OCI-M1 (cell line): ENCODE results near the gene BAIAP2.
"Not testable (repeated sequence)": the region's sequence is repeated elsewhere in the genome, so short reads cannot be mapped to it uniquely, and the experiment has no call there.

ENCODE experiments used
- DNase-seq: peaks from one replicate; lab custom pipeline; 2025; lab: John Stamatoyannopoulos, UW

BAIAP2 gene

GRCh38 chr17:81021531-81022343, 13.2 kb upstream of the BAIAP2 start:
- no peak for DNase-seq

- no peak for DNase-seq
These were observed 12.6 kb upstream of the BAIAP2 start for GRCh38 chr17:81022344-81022676.

DNA sequence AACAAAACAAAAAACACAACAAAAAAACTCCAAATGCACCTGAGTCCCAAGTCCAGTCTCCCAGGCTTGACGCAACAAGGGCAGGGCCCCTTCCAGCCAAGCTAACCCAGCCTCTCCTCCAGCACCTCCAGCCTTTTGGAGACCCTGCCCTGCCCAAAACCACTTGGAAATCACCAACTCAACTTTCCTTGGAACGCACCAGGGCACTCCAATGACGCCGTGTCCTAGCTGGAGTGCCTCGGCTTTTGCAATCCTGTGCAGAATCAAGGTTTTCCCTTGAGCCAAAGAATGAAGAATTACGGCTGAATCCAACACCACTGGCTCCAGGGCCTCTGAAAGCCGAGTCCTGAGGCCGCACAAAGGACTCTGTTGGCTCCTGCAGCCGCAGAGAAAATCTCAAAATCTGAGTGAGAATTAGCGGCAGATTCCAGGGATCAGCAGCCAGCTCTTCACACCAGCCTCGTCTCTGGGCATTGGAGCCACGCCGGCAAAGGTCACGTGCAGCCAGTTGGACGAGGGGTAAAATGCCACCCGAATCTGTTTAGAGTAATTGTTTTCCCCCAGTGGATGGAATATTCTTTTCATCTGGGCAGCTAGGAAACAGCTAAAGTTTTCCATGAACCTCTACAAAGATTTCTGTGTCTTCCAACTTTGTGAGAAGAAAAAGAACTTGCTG, 9.7 kb upstream of the BAIAP2 start:
- no peak for DNase-seq

DNA sequence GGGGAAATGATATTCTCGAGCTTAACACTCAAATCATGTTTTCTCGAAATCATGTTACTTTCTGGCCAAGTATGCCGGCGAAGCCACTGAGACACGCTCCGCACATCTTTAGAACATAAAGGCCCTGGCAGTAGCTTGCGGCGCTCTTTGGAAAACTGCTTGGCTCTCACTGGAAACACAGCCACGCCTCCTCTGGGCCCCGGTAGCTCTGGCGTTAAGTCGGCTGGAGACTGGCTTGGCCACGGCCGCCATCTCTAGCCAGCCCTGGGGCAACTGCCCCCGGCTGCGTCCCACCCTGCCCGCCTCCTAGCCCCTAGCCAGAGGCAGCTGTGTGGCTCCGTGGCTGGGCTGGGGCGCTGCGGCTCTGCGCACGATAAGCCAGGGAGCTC, 9.2 kb upstream of the BAIAP2 start:
- DNase-seq = no peak

DNA sequence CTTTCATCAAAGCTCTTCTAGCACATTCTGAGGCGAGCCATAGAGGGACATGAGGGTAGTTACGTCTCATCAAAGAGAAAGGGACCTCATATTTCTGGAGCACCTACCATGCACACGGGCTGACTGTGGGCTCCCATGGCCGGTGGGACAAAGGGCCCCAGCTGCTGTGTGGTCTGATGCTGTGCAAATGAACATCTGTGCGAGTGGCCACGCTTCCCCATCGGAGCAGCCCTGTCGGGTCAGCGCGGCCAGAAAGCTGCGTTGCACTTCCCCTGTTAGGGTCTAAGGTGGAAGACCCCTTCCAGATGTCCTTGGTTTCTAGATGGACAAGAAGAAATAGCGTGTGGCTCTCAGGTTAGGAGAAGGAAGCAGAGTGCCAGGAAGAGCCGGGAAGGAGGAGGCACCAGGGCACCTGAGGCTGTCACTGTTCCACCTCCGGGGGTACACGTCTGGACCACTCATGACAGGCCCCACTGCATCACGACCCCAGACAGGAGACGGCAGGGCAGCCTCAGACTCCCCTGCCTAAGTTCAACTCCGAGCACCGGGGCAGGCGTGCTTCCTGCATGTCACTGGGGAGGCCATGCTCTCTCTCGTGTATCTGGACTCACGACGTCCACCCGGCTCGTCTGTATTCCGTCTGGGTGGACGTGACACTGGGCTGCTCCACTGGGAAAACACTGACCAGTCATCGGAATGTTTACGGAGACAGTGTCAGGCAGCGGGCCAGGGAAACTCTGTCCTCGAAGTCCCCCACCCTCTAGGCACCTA, 8.5 kb upstream of the BAIAP2 start:
- DNase-seq = no peak

GRCh38 chr17:81027038-81027437, 7.9 kb upstream of the BAIAP2 start:
- no peak for DNase-seq

GRCh38 chr17:81027591-81028505, 7.1 kb upstream of the BAIAP2 start:
- DNase-seq = no peak

- DNase-seq = no peak
These were observed 6.5 kb upstream of the BAIAP2 start for GRCh38 chr17:81028506-81028858.

GRCh38 chr17:81029859-81030258, 5.1 kb upstream of the BAIAP2 start:
- DNase-seq = no peak

DNA sequence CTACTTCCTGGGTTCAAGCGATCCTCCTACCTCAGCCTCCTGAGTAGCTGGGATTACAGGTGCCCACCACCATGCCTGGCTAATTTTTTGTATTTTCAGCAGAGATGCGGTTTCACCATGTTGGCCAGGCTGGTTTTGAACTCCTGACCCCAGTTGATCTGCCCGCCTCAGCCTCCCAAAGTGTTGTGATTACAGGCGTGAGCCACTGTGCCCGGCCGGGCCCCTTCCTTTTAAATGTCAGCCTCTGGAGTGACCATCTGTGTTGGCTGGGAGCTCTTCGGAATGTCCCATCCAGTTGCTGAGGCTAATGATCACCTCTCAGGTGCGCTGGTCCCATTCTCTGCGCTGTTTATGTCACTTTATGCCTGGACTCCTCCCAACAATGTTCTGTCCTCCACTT, 4.6 kb upstream of the BAIAP2 start:
- DNase-seq = not testable (repeated sequence)

DNA sequence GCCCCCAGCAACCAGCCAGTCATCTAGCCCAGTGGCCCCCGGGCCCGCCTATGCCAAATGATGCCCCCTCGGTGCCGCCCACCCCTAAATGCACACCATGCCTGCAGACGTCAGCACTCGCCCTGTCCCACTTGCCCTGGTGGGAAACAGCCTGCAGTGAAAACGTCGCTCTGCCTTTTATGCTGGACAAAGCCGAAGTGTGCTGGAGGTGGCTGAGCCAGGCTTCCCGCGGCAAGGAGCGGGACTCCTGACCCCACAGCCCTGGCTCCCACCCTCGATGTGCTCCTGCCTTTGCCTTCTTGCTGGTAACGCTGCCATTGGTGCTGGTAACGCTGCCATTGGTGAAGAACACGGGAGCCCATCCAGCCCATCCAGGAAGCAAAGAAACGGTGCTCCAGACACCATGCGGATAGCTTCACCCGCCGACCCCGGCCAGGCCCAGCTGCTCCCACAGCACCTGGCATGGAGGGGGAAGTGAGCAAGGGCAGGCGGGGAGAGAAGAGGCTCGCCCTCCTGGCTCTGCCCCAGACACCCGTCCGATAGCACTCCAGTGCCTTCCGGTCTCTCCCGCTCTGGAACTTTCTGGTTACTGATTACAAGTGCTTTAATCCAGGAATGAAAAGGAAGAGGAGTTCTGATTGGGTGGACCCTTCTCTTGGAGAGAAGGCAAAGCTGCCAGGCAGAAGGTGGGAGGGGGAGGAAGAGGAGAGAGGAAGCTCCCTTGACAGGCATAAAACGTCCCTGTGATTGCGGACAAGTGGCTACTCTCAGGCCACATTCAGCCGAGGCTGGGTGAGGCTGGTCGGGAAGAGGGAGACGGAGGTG, 4.0 kb upstream of the BAIAP2 start:
- no peak for DNase-seq

- DNase-seq = no peak
These were observed 3.1 kb upstream of the BAIAP2 start for GRCh38 chr17:81031566-81032550.

GRCh38 chr17:81032641-81033480, 2.1 kb upstream of the BAIAP2 start:
- DNase-seq = no peak

GRCh38 chr17:81033535-81034167, 1.3 kb upstream of the BAIAP2 start:
- DNase-seq = no peak

- DNase-seq = peak; percentile 35
These were observed 678 bp upstream of the BAIAP2 start for GRCh38 chr17:81034168-81034777.

GRCh38 chr17:81035521-81036196, 708 bp downstream of the BAIAP2 start:
- peak; percentile 38 for DNase-seq

DNA sequence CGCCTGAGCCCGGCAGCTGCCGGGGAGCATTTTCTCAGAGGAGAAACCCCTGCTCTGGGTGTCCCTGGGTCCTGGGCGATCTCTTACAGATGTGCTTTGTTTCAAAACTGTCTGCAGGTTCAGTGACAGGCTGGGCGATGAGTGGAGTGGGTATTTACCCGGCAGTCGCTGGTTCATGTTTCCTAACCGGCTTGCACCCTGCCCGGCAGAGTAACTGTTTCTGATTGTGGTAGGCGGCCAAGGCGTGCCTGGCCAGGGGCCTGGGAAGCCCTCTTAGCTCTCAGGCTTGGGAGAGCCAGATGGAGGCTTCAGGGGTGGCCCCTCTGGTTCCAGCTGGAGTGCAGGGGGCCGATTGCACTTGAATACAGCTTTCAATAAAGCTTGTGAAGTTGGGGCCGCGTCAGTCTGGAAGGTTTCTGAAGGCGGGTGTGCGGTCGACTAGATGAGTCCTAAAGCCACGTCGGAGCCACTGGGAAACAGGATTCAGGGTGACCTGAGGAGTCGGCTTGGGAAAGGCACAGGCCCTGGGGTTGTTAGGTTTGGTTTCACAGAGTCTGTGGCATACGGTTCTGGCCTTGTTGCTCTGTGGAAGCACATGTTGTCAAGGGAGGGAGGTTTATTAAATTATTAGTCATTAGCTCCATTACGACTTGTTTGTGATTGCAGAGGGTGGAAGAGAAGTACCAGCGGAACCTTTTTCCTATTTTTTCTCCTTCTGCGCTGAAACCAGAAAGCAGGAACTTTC, 1.4 kb downstream of the BAIAP2 start:
- no peak for DNase-seq
